DMS114 treated with DMSO at 0.1 percent for 48 hours (cell line): ENCODE measurements around the gene DNAJC28.
A peak's percentile ranks its signal among the peaks of the same experiment; 100 is the strongest.
"Not testable (repeated sequence)": the region's sequence is repeated elsewhere in the genome, so short reads cannot be mapped to it uniquely, and the experiment has no call there.

Experiments used
- DNase-seq: peaks from one replicate; lab custom pipeline; 2025; ENCODE audit not compliant: unreplicated experiment; lab: John Stamatoyannopoulos, UW

Gene DNAJC28

GRCh38 chr21:33491373-33492102 lies at the start of gene DNAJC28:
TSS of gene DNAJC28 (minus strand) at chr21:33491716. CDS start at chr21:33489393, 2,323 bp downstream.
- peak; percentile 81 for DNase-seq

DNA sequence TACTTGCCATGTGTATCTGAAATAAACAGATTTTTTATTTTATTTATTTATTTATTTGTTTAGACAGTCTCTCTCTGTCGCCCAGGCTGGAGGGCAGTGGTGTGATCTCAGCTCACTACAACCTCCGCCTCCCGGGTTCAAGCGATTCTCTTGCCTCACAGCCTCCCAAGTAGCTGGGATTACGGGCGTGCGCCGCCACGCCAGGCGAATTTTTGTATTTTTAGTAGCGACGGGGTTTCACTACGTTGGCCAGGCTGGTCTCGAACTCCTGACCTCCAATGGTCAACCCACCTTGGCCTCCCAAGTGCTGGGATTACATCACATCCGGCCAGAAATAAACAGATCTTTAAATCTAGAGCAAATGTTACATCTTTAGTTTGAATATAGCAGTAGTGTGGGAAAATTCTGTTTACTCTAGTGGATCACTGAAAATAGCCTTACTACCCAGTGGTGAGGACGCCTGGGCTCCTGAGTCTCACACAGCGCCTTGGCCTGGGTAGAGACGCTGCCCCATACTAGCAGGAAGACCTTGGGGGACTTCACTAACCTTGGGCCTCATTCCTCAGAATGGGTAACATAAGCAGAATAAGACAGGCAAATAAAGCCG lies 49.7 kb upstream of the DNAJC28 start:
- no peak for DNase-seq

GRCh38 chr21:33540711-33541104 lies 49.2 kb upstream of the DNAJC28 start:
- no peak for DNase-seq

- no peak for DNase-seq
These were observed 48.1 kb upstream of the DNAJC28 start for GRCh38 chr21:33539616-33540015.

DNA sequence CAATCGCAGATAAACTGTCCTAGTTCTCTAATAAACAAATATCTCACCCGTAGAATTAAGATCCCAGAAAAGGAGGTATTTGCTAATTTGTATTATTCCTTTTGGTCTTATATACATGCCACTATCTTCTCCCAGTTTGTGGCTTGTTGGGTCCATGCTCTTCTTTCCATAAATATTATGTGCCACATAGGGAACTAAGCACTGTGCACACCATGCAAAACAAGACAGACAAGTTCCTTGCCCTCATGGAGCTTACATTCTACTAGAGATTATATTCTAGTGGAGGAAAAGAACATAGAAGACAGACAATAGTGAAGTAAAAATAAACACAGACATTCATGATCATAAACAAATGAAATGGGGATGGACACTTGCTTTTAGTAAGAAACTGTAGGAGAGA lies 45.7 kb upstream of the DNAJC28 start:
- no peak for DNase-seq

- no peak for DNase-seq
These were observed 39.5 kb upstream of the DNAJC28 start for GRCh38 chr21:33531007-33531406.

DNA sequence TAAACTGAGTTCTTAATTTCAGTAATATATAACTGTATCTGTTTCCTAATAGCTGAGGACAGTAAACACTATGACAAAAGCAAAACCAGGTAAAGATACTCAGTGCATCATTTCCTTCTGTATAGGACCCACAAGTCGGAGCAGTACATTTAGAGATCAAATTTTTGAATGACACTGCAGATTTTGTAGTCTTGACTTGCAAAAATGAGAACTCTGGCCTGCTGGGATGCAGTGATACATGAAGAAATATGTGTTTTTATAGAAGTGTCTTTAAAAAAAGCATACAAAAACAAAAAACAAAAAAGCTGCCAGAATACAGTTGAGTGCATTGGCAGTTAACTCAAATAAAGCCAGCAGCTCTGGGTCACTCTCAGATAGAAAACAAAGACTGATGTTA lies 31.4 kb upstream of the DNAJC28 start:
- no peak for DNase-seq

GRCh38 chr21:33522297-33522952 lies 30.9 kb upstream of the DNAJC28 start:
- no peak for DNase-seq

DNA sequence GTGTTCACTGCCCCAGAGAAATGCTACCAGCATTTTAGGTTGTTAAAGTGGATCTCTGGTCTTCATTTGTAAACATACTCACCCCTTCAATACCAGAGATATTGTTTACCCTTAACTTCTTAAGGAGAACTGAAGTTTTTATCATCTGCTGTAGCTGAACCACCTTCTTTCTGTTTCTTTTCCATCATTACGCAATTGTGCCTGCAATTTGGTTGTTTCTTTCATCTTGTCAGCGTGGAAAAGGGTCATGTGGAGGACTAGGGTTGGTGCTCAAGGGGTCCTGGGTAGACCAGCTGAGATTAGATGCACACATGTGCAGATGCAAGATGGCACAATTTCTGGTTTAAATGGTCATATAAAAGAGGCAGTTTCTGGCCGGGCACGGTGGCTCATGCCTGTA lies 27.4 kb upstream of the DNAJC28 start:
- no peak for DNase-seq

DNA sequence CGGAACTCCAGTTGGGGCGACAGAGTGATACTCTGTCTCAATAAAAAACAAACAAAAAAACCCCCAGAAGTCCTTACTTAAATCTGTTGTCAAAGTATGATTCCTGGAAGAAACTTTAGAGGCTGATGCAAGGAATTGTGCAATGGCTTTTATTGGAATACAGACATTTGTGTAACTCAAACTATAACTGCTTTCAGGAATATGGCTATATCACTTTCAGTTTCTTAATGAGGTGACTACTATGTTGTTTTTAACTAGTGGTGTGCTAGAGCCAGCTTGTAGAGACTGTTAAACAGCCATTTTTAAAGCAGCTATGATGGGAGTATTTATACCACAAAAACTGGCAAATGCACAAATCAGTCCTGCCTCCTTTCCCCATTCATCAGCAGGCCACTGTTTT lies 22.7 kb upstream of the DNAJC28 start:
- DNase-seq: no peak

GRCh38 chr21:33512481-33512880 lies 21.0 kb upstream of the DNAJC28 start:
- DNase-seq: no peak

DNA sequence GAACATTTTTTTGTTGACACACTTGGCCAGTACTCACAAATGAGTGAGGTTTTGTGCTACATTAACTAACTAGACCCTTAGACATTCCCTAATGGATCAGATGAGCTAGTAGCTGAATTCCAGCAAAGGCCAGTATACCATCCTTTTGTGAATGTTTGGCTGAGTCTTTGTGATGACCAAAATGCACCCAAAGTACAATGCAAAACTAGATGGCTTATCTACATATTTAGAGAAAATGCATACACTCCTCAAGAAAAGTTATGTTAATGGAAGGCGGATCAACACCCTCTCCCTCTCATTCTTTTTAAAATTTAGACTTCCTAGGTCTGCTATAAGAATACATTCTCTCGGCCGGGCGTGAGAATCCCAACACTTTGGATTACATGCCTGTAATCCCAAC lies 20.1 kb upstream of the DNAJC28 start:
- DNase-seq: no peak

- DNase-seq: no peak
These were observed 19.3 kb upstream of the DNAJC28 start for GRCh38 chr21:33510826-33511225.

DNA sequence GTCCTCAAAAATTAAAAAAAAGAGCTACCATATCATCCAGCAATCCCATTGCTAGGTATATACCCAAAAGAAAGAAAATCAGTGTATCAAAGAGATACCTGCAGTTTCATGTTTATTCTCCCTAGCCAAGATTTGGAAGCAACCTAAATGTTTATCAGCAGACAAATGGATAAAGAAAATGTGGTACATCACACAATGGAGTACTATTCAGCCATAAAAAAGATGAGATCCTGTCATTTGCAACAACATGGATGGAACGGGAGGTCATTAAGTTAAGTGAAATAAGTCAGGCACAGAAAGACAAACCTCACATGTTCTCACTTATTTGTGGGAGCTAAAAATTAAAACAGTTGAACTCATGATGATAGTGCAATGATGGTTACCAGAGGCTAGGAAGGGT lies 15.5 kb upstream of the DNAJC28 start:
- DNase-seq: not testable (repeated sequence)

DNA sequence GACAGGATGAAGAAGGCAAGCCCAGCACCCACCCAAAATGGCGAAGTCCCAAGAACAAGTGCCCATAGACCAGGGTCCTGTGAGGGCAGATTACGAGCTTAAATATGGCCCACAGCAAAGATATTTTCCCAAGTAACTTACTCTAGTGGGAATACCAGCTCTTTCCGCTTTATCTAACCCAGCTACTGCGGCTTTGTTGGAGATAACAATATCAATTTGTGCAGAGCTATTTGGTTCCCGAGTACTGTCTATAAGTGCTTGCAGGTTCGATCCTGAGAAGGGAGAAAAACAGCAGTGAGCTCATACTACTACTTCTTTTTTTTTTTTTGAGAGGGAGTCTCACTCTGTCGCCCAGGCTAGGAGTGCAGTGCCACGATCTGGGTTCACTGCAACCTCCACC lies 14.3 kb upstream of the DNAJC28 start:
- no peak for DNase-seq

GRCh38 chr21:33496345-33496744 lies 4.8 kb upstream of the DNAJC28 start:
- DNase-seq: no peak

DNA sequence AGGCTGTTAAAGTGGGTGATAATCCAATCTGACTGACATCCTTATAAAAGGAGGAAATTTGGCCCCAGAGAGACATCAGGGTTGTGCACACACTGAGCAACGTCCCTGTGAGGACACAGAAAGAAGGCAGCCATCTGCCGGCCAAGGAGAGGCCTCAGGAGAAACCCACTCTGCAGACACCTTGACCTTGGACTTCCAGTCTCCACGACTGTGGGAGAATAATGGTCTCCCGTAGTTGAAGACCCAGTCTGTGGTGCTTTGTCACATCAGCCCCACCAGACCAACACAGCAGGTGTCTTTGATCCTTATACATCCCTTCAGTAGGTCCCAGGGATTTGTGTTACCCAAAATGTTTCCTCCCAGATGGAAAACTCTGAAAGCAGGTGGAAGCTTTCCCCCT lies 4.2 kb upstream of the DNAJC28 start:
- no peak for DNase-seq

DNA sequence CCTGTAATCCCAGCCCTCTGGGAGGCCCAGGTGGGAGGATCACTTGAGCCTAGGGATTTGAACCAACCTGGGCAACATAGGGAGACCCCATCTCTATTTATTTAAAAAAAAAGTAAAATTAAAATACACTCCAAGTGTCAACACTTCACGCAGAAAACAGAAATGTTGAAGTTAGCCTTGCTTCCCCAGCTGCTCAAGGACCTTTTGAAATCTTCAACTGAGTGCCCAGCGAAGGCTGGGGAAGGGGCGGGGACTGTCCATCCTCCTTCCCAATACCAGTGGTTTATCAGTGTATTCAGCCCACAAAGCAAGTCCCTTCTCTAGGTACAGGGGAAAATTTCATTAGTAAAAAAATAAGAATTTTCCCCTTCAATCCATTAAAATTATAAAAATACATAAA lies 2.2 kb upstream of the DNAJC28 start:
- no peak for DNase-seq

DNA sequence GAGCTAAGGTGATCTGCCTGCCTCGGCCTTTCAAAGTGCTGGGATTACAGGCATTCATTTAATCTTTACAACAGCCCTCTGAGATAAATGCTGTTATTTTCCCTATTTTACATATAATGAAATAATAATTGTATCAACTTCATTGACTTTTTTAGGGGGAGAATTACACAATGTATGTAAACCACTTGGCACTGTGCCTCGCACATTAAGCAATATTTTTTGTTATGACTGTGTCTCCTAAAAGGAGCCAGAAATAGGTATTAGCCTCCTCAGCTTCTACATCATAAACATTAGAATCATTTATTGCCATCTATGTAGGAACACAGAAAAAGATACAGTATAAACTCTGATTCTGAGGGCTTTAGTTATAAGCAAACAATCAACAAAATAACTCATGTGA lies 1.1 kb upstream of the DNAJC28 start:
- DNase-seq: no peak

DNA sequence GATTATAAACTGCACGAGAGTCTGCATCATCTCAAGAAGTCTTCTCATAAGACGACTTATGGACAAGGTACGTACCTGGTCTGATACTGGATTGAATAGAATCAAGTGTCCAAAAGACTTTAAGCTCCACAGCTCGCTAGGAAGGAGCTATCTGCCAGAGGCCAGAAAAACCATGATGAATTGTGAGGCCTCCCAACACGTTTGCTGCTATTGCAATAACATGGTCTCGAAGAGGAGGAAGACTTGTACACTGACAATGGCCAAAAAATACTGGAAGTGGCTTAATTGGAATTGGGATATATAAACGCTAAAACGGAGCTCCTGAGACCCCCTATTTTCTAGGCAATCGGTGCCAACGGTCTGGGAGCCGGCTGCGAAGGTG lies 534 bp downstream of the DNAJC28 start:
- no peak for DNase-seq

DNA sequence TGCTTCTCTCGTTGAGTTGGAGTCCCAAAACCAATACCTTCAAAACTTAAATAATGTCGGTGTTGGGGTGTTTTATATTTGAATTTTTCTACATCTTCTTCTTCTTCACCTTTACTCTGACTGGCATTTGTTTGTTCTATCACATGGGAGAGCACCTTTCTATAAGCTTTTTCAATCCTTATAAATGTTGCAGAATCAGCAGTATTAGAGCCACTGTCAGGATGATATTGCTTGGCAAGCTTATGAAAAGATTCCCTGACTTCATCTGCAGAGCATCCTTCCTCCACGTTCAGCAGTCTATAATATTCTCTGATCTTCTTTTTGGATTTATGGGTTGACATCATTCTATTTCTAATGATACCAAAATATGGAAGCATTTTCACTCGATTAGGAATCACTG lies 2.6 kb downstream of the DNAJC28 start:
- no peak for DNase-seq

GRCh38 chr21:33487996-33488395 lies 3.5 kb downstream of the DNAJC28 start:
- DNase-seq: no peak
